NOMO-1 treated with dmso at 0.1 percent for 144 hours (cell line): ENCODE measurements around the gene KCNMA1.

Experiments used
- DNase-seq: peaks from one replicate; lab custom pipeline; 2025; ENCODE audit not compliant: unreplicated experiment; lab: John Stamatoyannopoulos, UW

The KCNMA1 gene

DNA sequence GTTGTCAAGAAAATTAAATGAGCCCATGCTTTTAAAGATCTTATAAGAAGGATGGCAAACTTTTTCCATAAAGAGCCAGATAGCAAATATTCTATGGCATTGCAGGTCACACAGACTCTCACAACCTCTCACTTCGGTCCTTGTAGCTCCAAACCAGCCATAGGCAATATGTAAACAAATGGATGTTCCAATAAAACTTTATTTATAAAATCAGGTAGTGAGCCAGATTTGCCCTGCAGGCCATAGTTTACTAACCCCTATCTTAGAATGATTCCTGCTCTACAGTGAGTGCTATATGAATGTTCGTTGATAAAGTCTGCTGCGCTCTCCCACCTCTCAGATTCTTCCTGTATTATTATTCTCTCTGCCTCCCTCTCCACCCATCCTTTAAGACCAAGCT is 177.7 kb downstream of the KCNMA1 start:
- no peak for DNase-seq

DNA sequence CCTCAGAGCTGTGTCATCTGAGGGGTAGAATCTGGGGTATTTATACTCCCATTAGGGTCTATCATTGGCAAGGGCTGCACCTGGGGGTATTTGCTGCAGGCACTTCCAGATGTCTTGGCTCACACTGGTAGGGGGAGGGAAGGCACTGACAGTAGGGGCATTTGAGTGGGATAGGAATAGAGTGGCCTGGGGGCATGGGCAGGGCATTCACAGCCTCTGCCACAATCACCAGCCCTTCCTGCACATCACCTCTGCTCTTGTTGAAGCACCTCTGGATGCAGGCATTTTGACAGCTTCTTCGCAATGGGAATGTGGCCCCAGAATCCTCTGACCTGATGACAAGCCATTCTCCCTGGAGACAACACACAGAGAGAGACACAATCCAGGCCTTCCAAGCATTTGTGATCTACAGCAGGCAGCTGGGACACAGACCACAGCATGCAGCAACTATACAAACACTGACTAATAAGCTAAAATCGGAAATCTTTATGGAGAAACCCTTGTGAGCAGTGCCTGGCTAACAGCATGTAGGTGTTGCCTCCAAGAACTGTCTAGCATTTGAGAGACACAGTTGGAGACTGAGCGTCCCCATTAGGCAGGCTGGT is 178.5 kb downstream of the KCNMA1 start:
- no peak for DNase-seq

DNA sequence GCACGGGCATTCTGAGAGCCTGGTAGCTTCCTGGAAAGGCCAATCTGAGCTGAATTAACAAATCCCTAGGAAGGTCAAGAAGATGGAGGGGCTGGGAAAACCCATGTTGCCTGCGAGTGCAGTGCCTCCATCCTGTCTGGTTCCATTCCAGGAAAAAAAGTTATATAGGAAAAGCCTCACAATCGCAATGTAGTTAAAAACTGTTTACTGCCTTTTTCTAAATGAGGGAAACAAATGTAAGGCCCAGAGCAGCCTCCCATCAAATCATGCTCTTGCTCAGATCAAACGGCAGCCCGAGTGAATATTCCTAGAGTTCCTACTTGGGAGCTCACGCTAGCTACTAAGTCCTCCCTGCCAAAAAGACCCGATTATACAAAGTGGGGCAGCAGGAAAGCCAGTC is 179.9 kb downstream of the KCNMA1 start:
- DNase-seq, result no peak

DNA sequence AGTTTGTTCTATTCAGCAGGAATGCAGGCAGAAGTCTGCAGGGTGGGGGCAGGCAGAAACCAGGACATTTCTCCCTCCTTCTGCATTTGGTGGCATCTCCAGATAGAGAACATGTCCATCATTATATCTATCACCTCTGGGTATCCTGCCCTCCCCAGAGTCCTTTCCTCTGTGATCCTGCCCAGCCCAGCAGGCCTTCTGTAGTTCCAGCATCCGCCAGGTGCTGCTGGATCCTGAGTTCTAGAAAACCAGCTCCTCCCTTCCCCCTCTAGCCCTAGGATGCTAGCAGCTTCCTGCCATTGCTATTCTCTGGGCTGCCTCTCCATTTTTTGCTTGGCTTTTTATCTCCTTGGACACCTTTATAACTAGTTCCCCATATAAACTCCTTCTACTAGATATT is 180.3 kb downstream of the KCNMA1 start:
- no peak for DNase-seq

DNA sequence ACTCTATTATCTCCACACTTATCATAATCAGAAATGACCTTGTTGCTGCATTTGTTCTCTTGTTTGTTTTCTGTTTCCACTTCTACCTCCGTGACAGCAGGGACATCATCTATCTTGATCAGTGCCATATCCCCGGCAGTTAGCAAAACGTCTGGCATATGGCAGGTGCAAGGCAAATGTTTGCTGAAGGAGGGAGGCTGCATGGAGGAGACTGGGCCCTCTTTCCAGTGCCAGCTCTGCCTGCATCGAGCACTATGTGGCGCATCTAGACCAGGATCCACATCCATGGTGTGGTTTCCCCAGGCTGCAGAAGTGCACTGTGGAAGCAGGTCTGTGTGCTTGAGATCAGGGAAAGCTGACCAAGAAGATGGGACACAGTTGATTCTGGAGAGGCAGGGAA is 181.2 kb downstream of the KCNMA1 start:
- DNase-seq, result no peak

DNA sequence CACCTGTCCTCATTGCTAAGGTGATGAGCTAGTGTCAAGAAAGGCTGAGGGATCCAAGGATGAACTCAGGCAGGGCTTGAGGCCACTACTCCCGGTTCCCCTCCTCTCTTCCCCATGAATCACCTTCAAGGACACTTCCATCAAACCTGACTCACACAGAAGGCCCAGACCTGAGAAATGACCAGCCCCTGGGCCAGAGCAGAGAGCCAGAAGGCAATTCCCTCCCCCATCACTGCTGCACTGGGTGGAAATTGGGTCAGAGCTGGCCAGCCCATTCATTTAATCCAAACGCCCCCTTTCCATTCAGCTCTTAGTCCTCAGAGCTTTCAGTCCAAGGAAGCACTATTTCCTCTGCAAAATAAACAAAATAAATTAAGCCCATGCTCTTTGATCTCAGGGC is 182.0 kb downstream of the KCNMA1 start:
- DNase-seq, result no peak

DNA sequence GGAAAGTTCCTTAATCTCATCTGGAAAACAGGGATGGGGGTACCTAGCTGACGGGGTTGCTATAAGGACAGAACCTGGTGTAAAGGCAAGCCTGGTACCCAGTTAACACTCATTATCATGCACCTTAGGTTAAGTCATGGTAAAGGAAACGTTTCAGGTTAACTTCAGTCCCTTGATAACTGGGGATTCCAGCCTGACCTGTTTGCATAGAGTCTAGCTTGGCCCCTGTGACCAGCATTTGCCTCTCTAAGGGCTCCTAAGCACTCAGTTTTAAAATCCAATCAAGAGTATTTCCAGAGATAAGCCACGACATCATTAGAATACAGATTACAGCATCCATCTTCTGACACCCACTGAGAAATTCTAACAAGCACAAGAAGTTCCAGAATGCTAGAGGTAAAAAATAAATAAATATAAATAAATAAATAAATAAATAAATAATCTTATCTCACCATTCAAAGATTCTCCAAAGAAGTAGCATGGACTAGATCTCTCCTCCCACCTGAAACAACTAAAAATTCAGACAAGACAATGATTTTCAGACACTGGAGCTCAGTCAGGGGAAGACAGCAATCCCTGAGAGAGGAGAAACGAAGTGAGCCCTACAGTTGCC is 184.6 kb downstream of the KCNMA1 start:
- DNase-seq, result no peak

DNA sequence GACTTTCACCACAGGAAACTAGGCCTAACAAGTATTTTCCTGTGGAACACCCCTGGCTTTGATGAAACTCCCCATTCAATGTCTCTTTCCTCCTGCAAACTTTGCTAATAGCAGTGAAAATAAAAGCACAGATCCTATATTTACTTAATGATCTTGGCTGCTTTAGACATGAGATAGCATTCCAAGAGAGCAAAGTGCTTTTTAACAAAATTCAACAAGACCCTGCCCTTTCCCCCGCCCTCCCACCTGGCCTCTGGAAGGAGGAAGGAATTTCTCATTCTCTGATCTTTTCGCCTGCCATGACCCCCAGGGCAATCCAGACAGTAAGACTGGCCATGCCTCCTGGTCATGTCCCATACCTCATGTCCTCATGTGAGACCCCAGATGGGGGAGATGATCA is 185.7 kb downstream of the KCNMA1 start:
- DNase-seq, result no peak

DNA sequence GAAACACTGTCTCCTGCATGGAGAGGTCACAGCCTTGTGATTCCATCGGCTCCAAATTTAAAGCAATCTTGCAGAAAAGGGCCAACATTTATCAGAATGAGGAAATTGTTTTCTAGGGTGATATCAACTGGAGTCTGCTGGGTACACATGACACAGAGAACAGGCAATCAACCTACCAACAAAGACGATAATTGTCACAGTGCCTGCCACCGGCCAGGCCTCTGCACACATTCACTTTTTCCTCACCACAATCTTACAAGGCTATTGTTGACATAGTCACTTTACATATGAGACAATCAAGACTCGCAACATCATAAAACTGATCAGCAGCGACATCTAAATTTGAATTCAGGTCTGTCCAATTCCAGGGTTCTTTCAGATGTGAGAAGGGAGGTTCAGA is 189.4 kb downstream of the KCNMA1 start:
- DNase-seq, result no peak

DNA sequence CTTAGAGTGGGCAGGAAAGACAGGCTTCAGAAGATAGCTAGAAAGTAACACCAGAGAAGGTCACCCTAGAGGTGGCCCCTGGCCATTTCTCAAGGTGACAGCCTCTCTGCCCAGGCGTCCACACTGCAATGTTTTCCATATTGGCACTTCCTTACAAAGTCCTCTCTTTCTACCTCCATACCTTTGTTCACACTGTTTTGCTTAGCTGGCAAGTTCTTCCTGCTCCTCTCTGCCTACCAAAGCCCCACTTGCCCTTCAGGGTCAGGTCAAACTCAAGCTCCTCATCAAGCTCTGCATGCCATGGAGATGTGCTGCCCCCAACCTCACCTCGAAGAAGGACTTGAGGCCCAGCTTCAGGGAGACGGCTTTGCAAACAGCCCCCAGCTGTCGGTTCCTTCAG is 190.9 kb downstream of the KCNMA1 start:
- DNase-seq, result no peak

DNA sequence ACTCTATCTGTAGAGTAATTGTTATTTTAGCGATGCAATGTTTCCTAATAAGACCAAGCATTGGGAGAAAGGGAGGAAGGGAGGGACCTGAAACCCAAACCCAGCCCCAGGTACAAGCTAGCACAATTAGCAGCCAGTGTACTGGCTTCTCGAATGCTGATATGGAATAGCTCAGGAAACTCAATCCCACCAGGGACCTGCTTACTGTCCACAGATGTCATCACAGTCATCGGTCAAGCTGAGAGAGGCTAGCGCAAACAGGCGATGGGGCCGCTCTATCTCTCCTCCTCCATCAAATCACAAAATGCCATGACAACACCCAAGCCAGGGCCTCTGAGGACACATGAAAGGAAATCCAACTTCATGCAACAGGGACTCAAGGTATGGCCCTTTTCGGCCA is 192.1 kb downstream of the KCNMA1 start:
- DNase-seq, result no peak

DNA sequence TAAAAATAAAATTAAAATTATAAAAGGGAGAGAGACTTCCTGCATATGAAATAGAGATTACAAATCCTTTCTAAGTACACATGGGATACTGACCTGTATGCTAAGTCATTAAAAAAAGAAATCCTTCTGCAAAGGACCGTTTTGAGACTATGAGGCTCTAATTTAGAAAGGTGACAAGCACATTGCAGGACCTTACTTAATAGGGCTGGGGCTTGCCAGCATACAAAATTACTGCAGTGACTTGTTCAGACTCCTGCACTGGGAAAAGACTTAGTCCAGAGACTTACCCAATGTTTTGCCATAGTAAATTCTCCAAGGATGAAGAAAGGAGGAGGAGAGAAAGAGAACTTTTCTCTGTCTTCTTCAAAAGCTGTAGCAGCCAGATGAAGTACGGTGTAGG is 193.6 kb downstream of the KCNMA1 start:
- no peak for DNase-seq

DNA sequence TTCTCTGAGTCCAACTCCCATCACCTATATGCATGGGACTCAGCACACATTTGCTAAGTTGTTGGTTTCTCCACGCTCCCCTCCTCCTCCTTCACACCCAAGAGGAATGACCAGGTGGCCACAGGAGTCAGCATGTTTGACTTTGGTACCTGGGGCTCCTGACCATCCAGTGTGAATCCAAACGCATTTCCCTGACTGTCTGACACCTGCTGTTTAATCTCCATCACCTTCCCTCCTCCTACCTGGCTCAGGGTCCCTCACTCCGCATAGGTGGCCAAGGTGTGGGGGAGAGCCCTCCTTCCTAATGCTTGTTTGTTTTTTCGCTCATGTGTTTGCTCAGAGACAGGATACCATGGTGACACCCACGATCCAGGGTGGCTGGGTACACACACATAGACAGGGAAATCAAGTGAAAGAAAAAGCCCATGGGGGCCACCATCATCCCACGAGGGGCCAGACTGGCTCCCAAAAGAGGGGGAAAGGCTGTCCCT is 194.9 kb downstream of the KCNMA1 start:
- DNase-seq, result no peak

DNA sequence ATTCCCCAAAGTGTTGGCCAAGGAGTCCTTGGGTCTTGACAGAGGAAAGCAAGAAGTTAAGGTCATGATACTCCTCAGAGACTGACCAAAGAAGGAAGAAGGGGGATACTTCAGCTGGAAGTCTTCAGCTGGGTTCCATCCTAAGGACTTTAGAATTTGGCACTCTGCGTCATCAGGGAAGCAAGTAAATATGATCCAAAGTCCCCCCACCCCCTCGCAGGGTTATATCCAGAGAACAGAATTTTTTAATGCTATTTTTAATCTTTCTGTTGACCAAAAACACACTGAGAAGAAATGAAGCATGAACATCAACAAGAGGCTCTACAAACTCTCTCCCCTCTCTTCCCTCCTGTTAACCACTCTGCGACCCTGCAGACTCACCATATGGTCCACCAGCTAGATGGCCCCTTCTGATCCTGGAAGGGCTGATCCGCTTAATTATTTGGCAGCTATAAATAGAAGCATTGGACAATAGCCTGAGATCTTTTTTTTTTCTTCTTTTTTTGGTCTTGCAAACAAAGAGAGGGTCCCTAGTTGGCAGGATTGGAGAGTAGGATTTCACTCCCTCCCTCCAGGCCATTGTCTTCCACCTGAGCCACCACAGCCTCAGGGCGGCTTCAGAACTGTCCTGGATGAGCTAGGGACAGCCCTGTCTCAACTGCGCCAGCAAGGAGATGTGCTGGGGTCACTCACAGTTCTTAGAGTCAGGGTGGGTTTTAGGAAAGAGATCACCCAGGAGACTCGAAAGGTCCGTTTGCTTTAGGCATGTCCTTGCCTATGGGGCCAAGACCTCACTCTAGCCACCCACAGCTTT is 196.0 kb downstream of the KCNMA1 start:
- no peak for DNase-seq

DNA sequence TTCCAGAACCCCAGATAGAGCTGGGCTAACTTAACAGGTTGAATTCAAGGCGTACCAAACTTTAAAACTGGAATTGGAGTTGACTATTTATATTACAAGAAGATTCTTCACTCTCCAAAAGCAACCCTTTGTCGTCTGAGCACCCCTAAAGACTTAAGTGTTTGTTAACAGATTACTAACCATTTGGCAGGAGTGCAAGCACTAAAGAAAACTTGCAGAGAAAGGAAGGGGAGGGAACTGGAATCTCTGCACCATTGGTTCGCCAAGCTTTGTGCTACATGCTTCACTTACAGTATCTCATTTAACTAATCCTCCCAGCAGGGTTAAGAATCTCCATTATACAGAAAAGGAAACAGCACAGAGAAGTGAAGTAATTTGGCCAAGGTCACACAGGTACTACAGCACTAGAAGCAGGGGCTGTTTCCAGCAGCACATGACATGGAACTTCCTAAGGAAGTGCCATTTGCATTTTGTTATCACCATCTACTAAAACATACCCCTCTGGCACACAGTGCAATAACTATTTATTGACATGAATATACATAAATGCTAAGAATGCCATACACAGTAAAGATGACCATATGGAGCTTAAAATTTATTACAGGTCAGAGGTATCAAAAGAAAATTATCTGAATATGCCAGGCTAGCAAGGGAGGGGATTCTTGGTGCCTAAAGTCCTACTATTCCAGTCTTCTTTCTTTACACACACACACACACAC is 201.2 kb downstream of the KCNMA1 start:
- DNase-seq, result no peak

DNA sequence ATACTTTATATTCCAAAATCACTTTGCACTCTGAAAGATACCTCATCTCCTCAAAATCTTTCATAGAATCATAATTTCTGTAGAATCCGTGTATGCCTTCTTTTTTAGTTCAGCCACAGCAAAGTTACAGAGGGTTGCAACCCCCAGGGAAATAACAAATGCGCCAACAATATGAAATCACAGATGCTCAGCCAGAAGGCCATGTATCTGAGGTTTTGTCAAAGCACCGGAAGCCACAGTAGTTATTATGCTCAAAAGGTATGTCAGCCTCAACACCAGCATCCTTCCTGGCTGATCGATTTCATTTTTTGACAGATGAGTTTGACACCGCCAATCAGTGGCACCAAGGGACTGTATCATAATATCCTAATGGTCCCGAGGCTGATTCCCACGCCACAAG is 204.1 kb downstream of the KCNMA1 start:
- DNase-seq, result no peak

DNA sequence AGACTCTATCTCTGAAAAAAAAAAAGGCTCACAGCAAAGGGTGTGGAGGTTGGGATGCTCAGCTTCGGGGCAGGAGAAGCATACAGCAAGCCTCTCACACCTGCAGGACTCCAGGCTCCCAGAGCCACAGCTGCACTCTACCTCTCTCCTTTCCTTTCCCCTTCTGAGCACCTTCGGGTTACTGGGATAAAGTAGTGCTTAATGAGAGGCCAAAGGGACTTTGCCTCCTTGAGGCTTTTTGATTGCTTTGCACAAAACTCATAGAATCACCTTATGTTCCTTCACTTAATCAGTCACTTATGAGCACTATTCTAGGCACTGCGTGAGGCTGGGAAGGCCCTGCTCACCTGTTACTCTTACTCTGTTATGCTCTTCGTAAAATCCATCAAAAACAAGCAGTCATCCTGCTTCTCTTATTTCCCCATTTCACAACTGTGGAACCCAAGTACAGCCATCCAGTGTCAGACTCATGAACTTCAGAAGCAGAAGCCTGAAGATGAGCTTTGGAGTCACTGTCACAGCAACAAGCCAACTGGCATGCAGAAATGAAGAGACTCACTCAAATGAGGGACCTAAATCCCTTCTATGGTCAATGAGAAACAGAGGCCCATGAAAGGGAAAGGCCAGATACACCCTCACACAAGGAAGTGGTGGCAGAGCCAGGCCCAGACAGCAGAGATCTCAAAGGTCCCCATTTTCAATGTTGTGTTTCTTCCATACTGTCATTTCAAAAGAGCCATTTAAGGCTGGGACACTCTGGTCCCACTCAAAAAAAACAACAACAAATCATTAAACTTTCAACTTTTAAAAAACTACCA is 205.4 kb downstream of the KCNMA1 start:
- no peak for DNase-seq

DNA sequence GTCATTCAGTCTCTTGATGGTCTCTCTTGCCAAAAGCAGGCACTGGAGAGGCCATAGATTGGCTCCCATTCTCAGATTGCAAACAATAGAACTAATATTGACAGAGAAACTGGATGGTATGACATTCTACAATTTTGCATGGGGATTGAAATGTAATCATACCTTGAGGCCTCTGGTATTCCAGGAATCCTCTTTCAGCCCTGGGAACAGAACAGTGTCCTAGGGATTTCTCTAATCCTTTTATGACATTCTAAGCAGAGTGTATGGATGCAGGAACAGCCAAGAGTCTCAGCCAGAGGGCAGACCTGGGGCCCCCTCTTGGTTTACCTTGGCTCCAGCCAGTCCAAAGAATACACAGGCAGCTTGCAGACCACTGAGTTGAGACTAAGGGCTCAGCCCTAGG is 206.4 kb downstream of the KCNMA1 start:
- DNase-seq, result no peak

DNA sequence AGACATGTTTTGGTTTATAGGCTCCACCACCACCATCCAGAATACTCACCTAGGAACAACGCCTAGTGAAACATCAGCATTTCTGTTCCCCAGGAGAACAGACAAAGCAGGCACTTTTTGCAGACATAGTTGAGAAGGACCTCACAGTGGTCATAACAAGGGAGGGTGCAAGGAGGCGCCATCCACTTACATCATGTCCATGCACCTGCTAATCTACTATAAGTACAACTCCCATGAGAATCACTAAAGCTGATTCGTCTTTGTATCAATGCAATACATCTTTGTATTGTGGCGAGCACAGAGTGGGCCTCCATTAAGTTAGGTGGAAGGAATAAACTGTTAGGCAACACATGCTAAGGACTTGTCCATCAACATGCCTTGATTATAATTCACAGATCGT is 207.1 kb downstream of the KCNMA1 start:
- no peak for DNase-seq

DNA sequence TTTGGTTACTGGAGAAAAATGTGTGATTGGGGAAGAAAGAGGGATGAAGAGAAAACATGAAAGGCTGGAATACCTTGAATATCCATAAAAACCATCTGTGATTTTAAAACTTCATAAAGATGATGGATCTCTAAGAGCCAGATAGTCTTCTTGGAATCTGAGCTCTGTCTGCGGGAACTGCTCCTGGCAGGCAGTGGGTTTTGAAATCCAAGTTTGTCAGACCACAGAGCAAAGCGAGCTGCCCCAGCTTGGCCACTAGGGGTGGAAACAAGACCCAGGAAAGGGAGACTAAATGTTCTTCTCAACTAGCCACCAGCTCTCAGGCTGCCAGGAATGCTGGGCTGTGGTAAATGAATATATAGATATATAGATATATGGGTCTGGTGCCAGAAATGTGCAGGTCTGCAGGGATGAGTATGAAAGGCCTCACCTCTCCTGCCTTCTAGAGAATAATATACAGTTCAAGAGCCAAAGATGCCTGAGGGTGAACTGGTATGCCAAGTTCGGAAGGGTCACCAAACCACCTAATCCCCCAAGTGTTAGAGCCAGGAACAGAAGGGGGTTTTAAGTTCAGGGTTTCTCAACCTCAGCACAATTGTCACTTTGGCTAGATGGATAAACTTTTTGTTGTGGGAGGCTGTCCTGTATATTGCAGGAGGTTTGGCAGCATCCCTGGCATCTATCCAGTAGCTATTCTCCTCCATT is 208.8 kb downstream of the KCNMA1 start:
- DNase-seq, result no peak
